Activated T-helper 1 cell treated with anti-CD3 and anti-CD28 coated beads, Interleukin-2, amount 50 U/mL, for 16 hours (primary cell): Measurements from ENCODE around the gene PNLIP.

ENCODE experiments used
- DNase-seq, 2 donors: peaks; one replicate each; pipeline ENCODE4 v3.0.0-alpha.2; 2020; ENCODE audit warnings: low read depth in 1 of 2, low spot score in 1 of 2

Gene PNLIP

DNA sequence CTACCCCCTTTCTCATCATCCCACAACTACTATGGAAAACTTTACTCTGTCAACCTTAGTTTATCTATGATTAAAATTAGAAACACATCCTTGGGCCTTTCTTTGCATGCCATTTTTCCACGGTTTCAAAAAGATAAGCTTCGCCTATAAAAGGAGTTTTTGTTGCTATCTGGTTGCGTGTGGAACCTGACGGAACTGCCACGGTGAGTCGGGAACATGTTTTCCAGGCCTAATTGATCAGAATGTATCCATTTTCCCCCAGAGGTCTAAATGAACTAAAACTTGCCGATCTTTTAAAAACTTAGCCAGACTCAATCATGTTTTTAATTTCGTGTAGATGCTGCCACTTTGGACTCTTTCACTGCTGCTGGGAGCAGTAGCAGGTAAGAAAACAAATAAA is at the start of gene PNLIP:
Gene PNLIP, plus strand, starts transcription at position 176 of the 400 bp plus-strand sequence. Its CDS starts 162 bp downstream, at position 338.
- no peak for DNase-seq

DNA sequence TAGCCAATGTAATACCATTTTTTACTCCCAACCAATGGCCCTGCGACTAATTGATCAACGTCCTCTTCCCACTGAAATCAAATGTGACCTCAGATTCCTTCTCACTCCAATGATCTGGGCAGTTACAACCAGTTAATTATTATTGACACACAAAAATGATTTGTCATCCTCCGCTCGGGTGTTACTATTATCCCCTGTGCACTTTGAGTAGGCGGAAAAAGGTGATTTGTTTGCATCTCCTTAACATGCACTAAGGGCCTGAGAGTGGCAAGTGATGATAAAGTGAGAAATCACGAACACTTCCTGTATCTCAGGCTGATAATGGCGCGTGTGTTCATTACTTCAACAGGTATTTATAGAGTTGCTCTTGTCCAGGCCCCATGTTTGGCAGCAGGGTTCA is 40.9 kb upstream of the PNLIP start:
- no peak for DNase-seq

DNA sequence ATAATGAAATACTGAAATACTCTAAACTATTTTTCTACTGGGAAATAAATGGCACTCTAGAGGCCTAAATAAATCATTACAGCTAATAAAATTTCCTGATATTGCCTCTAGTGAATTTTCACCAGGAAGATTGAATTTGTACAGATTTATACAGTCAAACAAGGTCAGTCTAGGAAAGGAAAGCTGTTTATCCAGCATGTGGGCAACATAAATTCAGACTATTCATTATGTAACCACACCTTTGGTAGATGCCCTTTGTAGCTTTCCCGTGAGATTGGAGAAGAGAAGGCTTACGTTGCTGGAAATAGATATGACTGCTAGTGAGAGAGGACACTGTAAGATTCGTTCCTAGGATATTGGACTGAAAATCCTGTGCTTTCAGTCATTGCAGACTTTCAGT is 35.2 kb upstream of the PNLIP start:
- no peak for DNase-seq

DNA sequence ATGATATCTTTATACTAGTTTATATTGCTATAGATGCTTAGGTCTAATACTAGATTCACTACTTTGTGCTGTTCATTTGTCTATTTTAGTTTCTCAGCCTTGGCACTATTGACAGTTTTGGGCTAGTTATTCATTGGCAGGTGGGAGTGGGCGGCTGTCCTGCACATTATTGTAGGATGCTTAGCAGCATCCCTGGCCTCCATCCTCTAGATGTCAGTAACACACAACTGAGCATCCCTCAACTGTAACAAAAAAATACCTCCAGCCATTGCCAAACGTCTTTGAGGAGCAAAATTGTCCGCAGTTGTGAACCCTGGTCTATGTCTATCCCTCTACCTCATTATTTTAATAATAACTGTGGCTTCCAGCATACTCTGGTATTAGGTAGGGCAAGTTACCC is 34.4 kb upstream of the PNLIP start:
- no peak for DNase-seq

DNA sequence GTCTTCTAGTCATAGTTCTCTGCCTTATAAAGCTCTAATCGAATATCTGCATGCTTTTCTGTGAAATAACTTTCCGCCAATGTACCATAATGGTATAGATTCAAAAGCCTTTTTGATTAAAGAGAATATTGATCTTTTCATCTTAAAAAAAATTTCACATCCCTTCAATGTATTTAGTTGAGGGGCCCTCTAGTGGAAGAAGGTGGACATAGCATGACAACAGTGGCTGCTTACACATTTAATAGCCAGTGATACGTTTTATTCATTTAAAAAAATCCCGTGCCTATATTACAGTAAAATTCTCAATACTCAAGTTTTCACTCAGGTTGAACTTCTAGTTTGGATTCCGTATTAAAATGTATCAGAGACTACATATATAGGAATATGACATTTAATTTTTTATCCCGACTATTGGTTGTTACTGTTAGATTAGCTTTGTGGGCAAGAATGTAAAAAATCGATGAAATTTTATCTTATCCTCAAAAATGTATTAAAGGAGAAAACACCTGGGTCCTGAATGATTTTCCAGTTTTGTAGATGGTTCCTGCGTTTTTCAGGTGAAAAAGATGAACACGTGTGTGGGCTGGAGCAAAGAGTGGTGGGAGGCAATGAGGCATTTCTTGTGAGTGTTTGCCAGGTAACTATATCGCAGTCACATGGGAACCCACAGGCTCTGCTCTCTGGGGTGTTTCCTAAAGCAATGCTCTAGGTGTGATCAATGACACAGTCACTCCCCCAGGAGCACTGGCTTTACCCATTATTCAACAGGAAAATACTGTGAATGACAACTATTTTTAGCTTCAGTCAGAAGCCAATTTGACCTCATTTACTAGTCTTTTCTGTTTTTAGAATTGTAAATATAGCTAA is 24.1 kb upstream of the PNLIP start:
- no peak for DNase-seq

DNA sequence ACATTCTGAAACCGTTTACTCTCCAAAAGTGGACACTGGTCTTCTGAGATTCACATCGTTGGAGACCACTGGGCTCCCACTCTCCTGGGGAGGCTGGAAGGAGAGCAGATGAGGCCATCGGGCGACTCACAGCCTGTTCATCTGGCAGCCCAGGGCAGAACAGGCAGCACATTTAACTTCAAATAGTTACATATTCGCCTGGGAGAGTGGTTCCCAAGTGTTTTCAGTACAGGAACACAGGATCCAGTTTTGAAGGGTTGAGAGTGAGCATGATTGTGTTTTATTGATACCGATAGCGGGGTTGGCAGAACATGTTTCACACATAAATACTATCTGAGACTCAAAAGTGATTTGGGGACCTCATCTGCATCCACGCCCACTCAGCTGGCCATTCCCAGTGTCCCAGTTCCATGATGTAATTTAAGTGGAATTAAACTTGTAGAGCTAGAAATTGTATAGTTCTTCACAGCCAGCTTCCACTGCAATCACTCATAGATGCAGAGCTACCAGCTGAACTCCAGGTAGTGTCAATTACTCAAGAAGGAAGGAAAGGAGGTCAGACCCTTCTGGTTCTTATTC is 22.8 kb upstream of the PNLIP start:
- no peak for DNase-seq

DNA sequence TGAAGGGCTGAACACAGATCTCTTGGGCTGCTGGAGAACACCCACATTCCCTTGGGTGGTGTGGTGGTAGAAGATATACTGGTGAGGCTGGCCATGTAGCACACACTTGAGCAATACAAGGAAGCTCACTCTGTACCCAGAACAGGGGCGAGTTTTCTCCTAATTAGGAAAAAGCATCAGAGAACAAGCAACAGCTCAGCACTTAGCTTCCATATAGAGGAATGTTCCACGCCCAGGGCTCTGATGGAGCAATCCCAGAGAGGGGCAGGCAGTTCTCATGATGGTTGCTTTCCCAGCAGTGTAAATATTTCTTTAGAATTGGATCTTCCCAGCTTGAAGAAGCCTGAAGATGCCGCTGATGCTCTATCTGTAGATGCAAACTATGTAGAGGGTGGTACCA is 21.0 kb upstream of the PNLIP start:
- no peak for DNase-seq

DNA sequence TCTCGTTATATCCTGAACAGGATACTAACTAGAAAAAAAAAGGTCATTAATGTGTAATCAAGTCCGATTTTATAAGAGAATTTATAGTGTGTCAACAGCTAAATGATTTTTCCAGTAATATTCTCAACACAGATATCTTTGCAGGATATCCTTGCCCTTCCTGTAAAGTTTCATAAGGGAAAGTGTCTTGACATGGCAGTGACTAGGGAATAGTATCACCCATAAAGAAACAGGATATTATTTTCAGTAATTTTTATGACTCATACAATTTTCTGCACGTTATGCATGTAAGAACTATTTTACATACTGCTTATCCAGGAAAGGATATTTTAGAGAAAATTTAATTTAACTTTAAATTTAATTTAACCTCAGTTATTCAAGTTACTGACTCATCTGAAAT is 19.5 kb upstream of the PNLIP start:
- no peak for DNase-seq

DNA sequence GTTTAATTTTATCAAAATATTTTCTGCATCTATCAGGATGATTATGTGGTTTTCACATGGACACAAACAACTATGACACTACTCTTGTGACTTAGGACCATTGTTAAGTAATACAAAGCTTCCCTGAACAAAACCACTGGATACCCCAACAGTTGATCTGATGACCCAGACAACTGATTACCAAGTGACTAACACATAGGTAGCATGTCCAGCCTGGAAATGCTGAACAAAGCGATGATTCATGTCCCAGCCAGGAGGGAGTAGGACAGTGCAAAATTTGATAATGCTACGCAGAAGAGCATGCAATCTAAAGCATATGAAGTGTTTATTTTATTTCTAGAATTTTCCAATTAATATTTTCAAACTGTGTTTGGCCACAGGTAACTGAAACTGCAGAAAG is 8.9 kb upstream of the PNLIP start:
- DNase-seq: no peak

DNA sequence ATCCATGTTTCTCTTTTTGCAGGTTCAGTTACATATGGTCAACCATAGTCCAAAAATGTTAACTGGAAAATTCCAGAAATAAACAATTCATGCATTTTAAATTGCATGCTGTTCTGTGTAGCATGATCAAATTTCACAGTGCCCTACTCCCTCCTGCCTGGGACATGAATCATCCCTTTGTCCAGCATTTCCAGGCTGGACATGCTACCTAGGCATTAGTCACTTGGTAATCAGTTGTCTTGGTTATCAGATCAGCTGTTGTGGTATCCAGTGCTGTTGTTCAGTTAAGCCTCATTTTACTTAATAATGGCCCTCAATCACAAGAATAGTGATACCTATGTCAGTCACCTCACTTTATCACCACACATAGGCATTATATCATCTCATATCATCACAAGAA is 7.3 kb upstream of the PNLIP start:
- DNase-seq: no peak

DNA sequence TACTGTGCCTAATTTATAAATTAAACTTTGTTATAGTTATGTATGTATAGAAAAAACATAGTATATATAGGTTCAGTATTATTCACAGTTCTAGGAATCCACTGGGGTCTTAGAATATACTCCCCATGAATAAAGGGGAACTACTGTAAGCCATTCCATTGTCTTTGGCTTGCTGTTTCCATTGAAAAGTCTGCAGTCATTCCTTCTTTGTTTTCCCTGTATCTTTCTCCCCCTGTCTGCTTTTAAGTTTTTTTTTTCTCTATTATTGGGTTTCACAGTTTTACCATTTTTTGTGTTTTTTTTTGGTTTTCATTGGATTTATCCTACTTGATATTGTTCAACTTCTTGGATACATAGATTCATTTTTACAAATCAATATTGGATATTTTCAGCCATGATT is 6.7 kb upstream of the PNLIP start:
- DNase-seq: no peak

DNA sequence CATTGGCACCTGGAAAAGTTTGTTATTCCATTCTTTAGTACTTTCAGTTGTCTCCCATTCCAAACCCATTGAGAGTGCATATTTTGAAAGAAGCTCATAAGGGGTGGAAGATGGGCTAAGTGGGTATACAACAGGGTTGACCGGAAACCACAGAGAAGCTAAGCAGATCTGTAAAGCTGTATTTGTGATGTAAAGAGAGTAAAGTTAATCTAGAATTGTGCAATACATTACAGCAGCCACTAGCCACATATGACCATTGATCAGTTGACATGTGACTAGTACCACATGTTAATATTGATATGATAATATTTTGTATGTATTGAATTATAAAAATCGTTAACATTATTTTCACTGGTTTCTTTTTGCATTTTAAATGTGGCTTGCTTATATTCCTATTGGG is 4.9 kb upstream of the PNLIP start:
- DNase-seq: no peak

DNA sequence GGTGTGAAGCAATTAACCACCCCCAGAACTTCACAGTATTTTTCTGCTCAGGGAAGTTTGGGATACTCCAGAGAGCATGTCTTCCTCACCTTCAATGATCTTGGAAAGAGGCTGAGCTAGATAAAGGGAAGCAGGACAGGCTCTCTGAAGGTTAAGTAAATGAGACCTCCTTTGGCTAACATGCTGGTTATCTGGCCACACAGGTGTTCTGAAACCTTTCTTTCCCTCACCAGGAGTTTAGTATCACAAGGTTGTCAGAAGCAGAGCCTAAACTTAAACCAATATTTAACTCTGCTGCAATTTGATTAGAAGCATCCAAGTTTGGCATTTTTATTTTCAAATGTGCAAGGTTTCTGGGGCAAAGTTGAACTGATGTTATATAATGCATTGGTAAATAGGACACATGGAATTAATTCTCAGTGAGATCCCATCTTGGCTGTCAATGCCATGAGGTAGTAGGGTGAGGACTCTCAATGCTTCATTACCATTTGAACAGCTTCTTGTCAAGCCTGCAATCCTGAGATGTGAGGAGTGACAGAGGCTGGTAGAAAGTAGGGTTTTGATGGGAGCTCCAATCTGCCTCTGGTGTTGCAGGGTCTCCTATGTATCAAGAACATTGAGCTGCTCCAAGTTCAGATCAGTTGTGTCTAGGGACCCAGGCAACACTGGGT is 3.6 kb upstream of the PNLIP start:
- no peak for DNase-seq

DNA sequence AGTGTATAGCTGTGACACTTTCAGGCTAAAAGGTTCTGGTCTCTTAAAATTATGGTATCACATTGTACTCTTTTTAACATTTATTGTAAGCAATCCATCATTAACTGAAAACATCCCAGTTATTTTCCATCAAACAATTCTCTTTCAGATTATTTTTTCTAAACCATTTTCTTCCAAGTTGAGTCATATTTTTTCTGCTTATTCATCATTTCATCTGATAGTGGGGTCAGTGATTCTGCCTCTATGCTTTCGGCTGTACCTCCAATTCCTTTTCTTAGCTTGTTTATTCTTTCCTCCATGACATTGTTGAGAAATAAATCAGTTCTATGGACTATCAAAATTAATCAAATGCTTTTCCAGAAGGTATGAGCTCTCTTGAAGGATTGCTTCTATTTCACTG is 609 bp upstream of the PNLIP start:
- DNase-seq: no peak

DNA sequence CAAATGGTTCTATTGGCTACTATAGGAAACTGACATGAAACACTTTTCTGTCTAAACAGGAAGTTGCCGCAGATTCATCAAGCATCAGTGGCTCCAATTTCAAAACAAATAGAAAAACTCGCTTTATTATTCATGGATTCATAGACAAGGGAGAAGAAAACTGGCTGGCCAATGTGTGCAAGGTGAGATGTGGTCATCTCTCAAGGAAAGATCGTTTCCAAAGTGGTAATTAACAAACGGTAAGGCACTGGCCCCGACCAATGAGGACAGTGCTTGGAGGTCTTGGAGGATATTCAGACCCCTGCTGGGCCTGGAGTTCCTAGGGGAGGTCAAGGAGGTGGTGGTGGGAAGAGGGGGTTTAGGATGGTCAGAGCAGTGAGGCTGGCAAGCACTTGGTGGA is 2.6 kb downstream of the PNLIP start:
- DNase-seq: no peak

DNA sequence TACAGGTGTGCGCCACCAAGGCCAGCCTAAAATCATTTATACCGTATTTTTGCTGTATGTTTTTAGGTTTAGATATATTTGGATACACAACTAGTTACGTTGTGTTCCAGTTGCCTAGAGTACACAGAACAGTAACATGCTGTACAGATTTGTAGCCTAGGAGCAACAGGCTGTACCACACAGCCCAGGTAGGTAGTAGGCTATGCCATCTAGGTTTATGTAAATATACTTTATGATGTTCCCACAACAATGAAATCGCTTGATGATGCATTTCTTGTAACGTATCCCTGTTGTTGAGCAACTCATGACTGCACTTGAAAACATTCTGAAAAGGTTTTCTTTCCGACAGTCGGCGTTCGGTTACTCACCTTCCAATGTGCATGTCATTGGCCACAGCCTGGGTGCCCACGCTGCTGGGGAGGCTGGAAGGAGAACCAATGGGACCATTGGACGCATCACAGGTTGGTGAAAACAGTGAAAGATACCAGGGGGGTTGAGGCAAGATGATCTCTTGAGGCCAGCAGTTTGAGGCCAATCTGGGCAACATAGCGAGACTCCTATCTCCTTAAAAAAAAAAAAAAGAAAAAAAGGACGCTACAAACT is 7.7 kb downstream of the PNLIP start:
- no peak for DNase-seq

DNA sequence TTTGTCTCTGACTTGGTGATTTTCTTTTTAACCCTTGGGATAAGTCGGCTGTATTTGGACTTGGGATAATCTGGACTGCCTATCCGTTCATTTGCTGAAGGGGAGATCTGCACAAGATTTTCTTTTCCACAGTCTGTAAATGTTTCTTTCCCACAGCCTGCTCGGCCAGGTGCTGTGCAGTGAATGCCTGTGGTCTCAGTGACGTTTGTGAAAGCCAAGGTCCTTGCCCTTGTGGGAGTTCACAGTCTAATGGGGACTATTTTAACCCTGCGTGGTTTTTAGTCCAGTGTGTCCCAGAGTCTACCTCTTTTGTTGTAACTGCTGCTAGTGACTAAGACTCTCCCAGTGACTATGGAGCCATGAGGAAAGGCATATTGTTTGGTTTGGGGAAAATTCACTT is 8.9 kb downstream of the PNLIP start:
- DNase-seq: no peak

DNA sequence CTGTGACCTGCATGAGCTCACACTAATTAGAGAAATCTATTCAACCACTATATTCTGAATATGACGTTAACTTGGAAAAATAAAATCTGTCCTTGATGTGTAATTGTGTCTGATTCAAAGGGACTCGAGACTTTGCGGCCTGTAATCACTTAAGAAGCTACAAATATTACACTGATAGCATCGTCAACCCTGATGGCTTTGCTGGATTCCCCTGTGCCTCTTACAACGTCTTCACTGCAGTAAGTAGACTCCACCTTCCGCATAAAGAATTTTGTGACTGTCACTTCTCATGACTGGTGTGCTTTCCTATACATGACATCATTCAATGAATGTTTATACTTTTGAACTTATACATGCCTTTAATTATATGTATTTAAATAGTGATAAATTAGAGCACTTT is 10.1 kb downstream of the PNLIP start:
- DNase-seq: no peak

DNA sequence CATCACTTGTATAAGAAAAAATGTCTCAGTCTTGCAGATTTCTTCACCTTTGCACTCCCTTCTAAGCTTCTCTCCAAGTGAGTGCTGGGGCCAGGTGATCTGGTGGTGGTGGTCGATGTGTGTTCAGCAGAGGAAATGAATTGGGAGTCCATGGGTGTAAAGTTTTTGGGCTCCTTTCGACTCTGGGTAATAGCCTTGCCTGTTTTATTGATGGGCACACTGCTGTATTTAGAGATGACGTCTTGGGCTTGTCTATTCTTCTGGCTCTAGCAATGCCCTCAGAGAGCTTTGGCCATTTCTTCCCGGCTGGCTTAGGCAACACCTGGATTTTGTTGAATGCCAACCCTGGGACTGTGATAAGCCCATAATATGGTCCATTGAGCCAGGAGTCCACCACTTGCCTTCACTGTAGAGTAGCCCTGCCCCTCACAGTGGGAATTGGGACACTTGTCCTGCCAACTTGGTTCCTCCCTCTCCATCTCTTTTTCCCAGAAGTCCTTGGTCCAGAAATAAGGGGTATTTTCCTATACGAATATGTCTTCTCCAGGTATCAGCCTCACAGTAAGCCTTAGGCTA is 11.7 kb downstream of the PNLIP start:
- no peak for DNase-seq

DNA sequence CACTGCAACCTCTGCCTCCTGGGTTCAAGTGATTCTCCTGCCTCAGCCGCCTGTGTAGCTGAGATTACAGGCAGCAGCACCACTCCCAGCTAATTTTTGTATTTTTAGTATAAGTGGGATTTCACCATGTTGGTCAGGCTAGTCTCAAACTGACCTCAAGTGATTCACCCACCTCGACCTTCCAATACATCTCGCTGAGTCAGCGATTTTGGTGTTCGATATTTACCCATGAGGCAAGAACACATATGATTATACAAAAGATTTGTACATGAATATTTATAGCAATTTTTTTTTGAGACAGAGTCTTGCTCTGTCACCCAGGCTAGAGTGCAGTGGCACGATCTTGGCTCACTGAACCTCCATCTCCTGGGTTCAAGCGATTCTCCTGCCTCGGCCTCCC is 19.8 kb downstream of the PNLIP start:
- DNase-seq: no peak

DNA sequence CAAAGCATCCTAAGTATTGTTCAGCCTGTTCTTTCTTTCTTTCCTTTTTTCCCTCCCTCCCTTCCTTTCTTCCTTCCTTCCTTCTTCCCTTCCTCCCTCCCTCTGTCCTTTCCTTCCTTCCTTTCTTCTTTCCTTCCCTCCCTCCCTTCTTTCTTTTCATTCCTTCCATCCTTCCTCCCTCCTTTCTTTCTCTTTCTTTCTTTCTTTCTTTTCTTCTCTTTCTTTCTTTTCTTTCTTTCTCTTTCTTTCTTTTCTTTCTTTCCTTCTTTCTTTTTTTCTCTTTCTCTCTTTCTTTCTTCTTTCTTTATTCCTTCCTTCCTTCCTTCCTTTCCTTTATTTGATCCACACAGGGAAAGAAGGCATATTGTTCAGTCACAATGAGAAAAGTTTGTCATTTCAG is 21.2 kb downstream of the PNLIP start:
- no peak for DNase-seq

DNA sequence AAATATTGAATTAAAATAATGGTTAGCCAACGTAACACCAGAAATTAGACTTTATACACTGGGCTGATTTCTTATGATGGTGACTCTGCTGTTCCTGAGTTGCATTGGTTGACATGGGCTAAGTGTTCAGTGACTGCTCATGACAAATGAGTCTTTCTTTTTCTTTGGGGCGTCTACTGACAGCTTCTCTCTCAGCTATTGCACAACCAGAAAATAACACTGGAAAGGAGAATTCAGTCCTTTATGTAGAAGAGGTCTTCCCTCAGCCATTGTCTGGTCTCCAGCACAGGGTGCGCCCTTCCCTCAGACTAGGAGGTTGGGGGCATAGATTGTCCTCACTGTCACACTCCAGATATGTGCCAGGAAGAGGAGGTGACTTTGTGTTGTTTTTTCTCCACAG is 21.6 kb downstream of the PNLIP start:
- no peak for DNase-seq
